ENCODE results near the gene PTPN14. TPM values are rescaled to one million over a fixed set of nuclear protein-coding genes. Genes with fewer than 3 reads are reported as not detected.
"Not testable (repeated sequence)": the region's sequence is repeated elsewhere in the genome, so short reads cannot be mapped to it uniquely, and the experiment has no call there.

PTPN14 gene
- total RNA-seq, 1 experiment from 2014 or later: 39.1 TPM

DNA sequence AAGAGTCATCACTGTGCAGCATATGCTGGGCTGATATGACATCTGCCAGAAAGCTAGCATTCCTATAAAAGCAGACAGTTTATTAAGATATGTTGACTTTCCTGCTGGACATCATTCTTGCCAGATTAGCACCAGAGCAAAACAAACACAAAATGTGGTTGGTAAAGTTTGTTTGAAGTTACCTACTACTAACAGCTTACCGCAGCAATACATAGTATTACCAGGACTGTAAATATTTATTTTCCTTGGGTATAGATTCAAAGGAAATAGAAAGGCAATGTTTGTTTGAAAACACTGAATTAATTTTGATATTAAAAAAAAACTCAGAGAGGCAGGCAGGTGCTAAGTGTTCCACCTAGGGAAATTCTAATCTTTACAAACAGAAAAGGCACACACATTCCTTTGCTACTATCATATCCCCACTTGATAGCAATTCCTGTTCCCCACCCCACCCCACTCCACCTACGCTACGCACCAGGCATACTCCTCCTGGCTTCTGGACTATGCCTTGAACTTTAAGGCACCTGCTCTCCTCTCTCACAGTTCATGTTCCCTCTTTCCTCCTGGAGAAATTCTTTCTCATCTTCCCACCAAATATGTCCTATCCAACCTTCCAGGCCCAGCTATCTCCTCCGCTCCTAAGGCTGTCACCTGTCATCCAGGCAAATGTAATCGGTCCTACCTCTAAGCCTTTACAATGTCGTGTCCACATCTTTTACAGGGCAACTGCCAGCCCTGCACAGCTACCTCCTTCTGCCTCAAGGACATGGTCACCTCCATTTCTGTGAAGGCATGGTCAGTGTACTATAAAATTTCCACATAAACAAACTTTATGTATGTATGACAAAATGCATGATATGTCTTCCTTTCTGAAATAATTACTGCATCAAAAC is 34.7 kb downstream of the PTPN14 start:
- Histone ChIP-seq H3K36me3 (no peaks in the 10 kb centered on the region), H3K4me3 (no peak overlapping the region), H3K27me3 (replicated peaks) (no peaks in the 10 kb centered on the region), H3K27ac (no peak overlapping the region), H3K9me3 (replicated peaks) (no peaks in the 10 kb centered on the region), H3K4me1 (replicated peaks) (peaks cover 51% of the 10 kb centered on the region)
- DNase-seq (ENCODE audit: low read depth in 1 of 2, low spot score in 2 of 2): no peak

DNA sequence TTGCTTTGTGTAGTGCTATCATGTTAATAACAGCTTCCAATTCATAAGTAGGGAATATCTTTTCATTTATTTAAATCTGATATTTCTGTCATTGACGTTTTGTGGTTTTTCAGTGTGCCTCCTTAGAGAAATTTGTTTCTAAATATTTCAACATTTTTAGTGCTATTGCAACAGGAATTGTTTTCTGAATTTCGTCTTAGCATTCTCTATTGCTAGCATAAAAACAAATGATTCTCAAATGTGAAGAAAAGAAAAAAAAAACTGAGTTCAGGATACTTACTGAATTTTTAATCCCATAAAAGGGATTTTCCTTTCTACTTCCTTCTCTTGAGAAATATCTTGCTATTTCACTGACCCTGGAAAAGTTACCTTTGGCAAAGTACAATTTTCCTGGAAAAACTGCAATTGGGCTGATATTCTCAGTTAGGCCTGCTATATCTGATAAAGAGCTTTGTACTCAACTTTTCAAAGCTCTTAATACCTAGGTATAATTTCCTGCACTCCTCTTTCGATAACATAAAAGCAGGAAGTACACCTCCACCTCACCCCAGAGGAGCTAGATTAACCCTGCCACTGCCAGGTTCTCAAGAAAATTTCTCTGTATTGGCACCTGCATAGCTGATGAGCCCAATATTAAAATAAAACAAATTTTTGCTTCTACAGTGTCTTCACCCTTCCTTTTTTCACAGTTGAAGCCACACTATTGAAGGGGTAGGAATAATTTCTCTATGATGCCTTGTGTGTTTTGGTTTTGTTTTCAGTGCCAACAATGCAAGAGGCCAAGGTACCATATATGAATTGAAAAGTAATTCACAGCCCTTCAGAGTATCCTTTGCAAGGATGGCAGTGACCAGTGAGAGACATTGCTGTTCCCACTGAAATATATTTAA is 35.6 kb downstream of the PTPN14 start:
- Histone ChIP-seq H3K27me3 (replicated peaks) (no peaks in the 10 kb centered on the region), H3K36me3 (no peaks in the 10 kb centered on the region), H3K9me3 (replicated peaks) (no peaks in the 10 kb centered on the region), H3K4me1 (replicated peaks) (peaks cover 48% of the 10 kb centered on the region), H3K27ac (no peak overlapping the region), H3K4me3 (no peak overlapping the region)
- no peak for DNase-seq (ENCODE audit: low read depth in 1 of 2, low spot score in 2 of 2)

DNA sequence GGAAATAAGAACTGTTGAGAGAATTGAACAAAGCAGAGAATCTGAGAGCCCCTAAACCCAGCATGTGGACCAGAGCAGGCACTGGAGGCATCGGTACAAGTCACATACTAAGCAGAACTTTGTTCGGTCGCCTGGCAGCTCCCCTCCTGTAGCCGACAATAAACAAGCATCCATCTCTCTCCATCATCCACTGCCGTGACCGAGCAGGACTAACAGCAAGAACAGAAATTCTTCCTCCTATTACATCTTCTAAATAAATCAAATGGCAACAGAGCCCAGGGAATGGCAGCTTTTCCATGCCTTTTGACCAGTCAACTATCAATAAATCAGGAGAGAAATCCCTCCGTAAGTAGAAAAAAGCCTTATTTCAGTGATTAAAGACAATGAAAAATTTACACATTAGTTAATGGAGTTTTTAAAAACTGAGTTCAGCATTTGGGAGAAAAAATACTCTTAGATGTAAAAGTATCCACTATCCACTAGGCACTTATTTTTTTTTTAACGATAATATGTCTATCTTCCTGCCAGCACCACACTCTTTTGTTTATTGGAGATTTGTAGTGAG is 36.5 kb downstream of the PTPN14 start:
- Histone ChIP-seq H3K4me1 (replicated peaks) (peaks cover 42% of the 10 kb centered on the region), H3K4me3 (no peak overlapping the region), H3K27ac (no peak overlapping the region), H3K27me3 (replicated peaks) (no peaks in the 10 kb centered on the region), H3K9me3 (replicated peaks) (0 out of 2 replicates have a peak, but pooled peaks cover 2% of the 10 kb centered on the region), H3K36me3 (no peaks in the 10 kb centered on the region)
- no peak for DNase-seq (ENCODE audit: low read depth in 1 of 2, low spot score in 2 of 2)

DNA sequence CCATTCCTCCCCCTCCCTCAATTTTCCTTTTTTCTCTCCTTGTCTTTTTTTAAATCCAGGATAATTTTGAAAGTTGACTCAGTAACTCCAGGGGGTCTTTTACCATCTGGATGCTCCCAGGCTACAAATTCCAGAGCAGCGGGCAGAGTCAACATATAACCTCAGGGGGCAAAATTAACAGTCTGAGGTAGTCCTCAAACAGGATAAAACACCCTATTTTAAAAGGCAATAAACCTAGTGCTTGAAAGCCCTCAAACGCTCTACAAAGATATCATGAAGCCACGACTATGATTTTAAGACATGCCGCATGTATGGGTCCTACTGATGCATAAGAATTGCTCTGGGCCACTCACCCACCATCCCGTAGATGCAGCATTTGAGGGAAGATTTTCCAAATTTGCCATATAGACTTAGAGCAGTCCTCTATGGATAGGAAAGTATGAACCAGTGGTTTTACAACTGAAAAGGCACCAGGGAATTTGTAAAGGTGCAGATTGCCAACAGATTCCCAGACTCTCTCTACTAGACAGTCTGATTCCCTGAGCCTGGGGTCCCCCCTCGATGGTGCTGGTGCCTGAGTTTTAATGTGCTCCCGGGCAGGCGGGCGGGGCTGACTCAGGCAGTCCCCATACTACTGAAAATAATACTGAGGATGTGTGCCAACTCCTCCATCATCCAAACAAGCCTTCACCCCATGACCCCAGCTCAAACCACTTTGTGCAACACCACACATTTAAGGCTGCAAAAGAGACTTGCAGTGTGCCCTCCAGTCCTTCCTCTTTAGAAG is 37.2 kb downstream of the PTPN14 start:
- Histone ChIP-seq H3K4me1 (replicated peaks) (peaks cover 39% of the 10 kb centered on the region), H3K27me3 (replicated peaks) (no peaks in the 10 kb centered on the region), H3K36me3 (no peaks in the 10 kb centered on the region; the same call in 1 of the 2 replicates), H3K9me3 (replicated peaks) (0 out of 2 replicates have a peak, but pooled peaks cover 2% of the 10 kb centered on the region), H3K27ac (no peak overlapping the region), H3K4me3 (no peak overlapping the region)
- DNase-seq (ENCODE audit: low read depth in 1 of 2, low spot score in 2 of 2): no peak

DNA sequence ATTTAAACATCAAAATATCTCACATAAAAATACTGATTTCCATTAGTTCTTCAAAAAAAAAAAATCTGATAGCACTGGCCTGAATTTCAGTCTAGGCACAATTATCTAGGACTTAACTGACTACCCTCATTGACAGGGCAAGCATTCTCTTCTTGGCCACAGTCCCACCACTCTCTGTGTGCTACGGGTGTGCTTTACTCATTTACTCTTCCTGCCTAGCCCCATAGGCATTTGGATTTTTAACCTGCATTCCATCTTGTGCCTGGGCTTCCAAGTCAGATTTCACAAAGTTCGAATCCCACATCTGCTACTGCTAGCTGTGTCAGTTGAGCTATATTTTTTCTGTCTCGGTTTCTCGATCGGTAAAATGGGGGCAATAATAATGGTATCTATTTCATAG is 38.0 kb downstream of the PTPN14 start:
- H3K9me3 ChIP-seq (replicated peaks): 0 out of 2 replicates have a peak, but pooled peaks cover 2% of the 10 kb centered on the region
- H3K4me3 ChIP-seq: no peak overlapping the region
- no peak for DNase-seq (ENCODE audit: low read depth in 1 of 2, low spot score in 2 of 2)
- no peaks in the 10 kb centered on the region; the same call in none of the 2 replicates for H3K36me3 ChIP-seq
- H3K27me3 ChIP-seq (replicated peaks): no peaks in the 10 kb centered on the region
- peaks cover 31% of the 10 kb centered on the region for H3K4me1 ChIP-seq (replicated peaks)
- no peak overlapping the region for H3K27ac ChIP-seq

DNA sequence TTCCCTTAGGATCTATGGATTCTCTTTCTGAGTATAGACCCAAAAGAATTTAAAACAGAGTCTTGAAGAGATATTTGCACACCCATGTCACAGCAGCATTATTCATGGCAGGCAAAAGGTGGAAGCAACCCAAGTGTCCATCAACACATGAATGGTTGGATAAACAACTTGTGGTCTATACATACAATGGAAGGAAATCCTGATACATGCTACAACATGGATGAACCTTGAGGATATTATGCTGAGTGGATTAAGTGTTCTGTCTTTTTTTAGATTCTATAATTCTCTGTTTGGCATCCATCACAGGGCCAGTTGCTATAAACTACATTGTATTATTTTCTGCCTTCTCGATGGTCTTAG is 39.8 kb downstream of the PTPN14 start:
- peaks cover 24% of the 10 kb centered on the region for H3K4me1 ChIP-seq (replicated peaks)
- no peaks in the 10 kb centered on the region for H3K27me3 ChIP-seq (replicated peaks)
- no peaks in the 10 kb centered on the region; the same call in none of the 2 replicates for H3K36me3 ChIP-seq
- DNase-seq (ENCODE audit: low read depth in 1 of 2, low spot score in 2 of 2): no peak
- H3K9me3 ChIP-seq (replicated peaks): 0 out of 2 replicates have a peak, but pooled peaks cover 2% of the 10 kb centered on the region
- no peak overlapping the region for H3K27ac ChIP-seq
- no peak overlapping the region for H3K4me3 ChIP-seq

DNA sequence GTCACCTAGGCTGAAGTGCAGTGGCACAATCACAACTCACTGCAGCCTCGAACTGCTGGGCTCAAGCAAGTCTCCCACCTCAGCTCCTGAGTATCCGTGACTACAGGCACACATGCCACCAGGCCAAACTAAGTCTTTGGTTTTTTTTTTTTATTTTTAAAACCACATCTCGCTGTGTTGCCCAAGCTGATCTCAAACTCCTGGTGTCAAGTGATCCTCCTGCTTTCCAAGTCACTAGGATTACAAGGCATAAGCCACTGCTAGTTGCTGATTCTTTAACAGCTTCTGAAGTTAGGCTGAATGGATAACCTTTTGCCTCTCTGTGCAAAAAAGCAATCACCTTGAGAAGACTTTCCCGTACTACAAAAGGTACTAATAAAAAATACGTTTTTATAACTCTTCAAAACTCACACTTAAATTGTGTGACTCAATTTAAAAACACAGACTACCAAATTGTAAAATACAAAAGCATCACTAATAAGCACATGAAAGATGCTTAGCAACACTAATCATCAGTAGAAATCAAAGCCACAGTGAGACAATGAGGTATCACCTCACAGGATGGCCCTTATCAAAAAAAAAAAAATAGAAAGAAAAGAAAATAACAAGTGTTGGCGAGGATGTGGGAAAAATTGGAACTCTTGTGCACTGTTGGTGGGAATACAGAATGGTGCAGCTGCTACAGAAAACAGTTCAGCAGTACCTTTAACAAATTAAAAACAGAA is 40.3 kb downstream of the PTPN14 start:
- no peaks in the 10 kb centered on the region for H3K27me3 ChIP-seq (replicated peaks)
- peaks cover 18% of the 10 kb centered on the region for H3K4me1 ChIP-seq (replicated peaks)
- H3K4me3 ChIP-seq: no peak overlapping the region
- no peaks in the 10 kb centered on the region; the same call in none of the 2 replicates for H3K36me3 ChIP-seq
- H3K9me3 ChIP-seq (replicated peaks): 0 out of 2 replicates have a peak, but pooled peaks cover 2% of the 10 kb centered on the region
- no peak for DNase-seq (ENCODE audit: low read depth in 1 of 2, low spot score in 2 of 2)
- H3K27ac ChIP-seq: no peak overlapping the region

DNA sequence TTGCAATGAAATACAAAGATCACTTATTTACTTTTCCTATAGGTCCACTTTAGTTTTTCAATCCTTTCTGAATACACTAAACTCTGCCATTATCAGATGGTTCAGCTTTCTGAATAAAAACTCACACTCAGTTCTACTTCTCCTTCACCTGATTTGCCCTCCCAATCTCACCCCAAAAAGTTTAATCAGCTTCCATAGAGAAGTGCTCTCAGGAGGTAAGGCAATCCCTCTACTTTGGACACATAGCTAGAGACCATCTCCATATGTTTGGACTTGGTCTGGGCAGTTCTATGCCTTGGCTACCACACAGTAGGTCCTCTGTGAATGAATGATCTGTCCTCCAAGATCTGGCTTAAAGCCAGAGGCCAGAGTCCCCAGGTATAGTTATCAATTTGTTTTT is 40.9 kb downstream of the PTPN14 start:
- H3K9me3 ChIP-seq (replicated peaks): 0 out of 2 replicates have a peak, but pooled peaks cover 2% of the 10 kb centered on the region
- DNase-seq (ENCODE audit: low read depth in 1 of 2, low spot score in 2 of 2): no peak
- no peaks in the 10 kb centered on the region; the same call in none of the 2 replicates for H3K36me3 ChIP-seq
- H3K4me1 ChIP-seq (replicated peaks): peaks cover 14% of the 10 kb centered on the region
- no peak overlapping the region for H3K27ac ChIP-seq
- no peaks in the 10 kb centered on the region for H3K27me3 ChIP-seq (replicated peaks)
- no peak overlapping the region for H3K4me3 ChIP-seq

DNA sequence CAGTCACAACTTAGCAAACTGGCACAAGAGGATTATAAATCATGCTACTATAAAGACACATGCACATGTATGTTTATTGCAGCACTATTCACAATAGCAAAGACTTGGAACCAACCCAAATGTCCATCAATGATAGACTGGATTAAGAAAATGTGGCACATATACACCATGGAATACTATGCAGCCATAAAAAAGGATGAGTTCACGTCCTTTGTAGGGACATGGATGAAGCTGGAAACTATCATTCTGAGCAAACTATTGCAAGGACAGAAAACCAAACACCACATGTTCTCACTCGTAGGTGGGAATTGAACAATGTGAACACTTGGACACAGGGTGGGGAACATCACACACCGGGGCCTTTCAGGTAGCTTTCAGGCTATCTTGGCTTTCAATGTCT is 41.8 kb downstream of the PTPN14 start:
- not testable (repeated sequence) for DNase-seq (ENCODE audit: low read depth in 1 of 2, low spot score in 2 of 2); H3K36me3 ChIP-seq; H3K27ac ChIP-seq; H3K9me3 ChIP-seq (replicated peaks); H3K4me3 ChIP-seq; H3K27me3 ChIP-seq (replicated peaks)
- peaks cover 10% of the 10 kb centered on the region for H3K4me1 ChIP-seq (replicated peaks)

DNA sequence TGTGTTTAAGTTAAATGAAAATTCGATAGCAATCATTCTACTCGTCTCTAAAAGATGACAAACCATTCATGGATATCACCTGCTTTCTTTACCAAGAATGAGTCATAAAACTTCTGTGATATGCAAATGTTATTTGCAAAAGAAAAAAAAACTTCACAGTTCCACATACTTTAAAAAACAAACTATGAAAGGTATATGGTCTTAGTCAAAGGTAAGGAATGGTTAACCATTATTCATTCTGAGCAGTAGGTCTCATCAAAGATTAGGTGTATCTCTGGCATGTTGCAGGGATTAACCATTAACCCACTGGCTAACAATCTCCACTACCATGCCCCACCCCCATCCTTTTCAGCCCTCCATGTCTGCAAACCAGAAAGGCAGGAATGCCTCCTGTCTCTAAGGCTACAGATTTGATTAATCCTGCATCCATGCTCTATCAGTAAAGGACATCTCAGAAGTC is 44.4 kb downstream of the PTPN14 start:
- H3K4me1 ChIP-seq (replicated peaks): peaks cover 16% of the 10 kb centered on the region
- H3K4me3 ChIP-seq: no peak overlapping the region
- no peak for DNase-seq (ENCODE audit: low read depth in 1 of 2, low spot score in 2 of 2)
- H3K9me3 ChIP-seq (replicated peaks): 0 out of 2 replicates have a peak, but pooled peaks cover 2% of the 10 kb centered on the region
- H3K27me3 ChIP-seq (replicated peaks): no peaks in the 10 kb centered on the region
- H3K27ac ChIP-seq: no peak overlapping the region
- peaks cover 4% of the 10 kb centered on the region for H3K36me3 ChIP-seq

DNA sequence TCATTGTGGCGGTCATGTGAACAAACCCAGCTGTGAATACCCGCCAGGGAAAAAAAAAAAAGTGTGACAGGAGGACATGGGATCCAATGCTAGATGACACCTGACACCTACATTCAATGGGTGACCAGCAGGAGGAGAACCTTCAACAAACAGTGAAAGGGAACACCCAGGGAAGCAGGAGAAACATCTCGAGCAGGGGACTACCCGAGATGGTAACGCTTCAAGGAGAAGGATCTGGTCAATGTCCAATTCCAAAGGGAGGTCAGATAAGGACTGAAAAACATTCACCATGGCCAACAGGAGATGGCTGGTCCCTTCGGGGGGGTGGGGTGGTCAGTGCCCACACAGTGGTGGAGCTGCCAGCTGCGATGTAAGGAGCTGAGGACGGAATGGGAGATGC is 46.3 kb downstream of the PTPN14 start:
- no peaks in the 10 kb centered on the region for H3K27me3 ChIP-seq (replicated peaks)
- DNase-seq (ENCODE audit: low read depth in 1 of 2, low spot score in 2 of 2): no peak
- H3K9me3 ChIP-seq (replicated peaks): no peaks in the 10 kb centered on the region
- H3K4me1 ChIP-seq (replicated peaks): peaks cover 16% of the 10 kb centered on the region
- H3K36me3 ChIP-seq: peaks cover 4% of the 10 kb centered on the region
- H3K27ac ChIP-seq: no peak overlapping the region
- no peak overlapping the region for H3K4me3 ChIP-seq

DNA sequence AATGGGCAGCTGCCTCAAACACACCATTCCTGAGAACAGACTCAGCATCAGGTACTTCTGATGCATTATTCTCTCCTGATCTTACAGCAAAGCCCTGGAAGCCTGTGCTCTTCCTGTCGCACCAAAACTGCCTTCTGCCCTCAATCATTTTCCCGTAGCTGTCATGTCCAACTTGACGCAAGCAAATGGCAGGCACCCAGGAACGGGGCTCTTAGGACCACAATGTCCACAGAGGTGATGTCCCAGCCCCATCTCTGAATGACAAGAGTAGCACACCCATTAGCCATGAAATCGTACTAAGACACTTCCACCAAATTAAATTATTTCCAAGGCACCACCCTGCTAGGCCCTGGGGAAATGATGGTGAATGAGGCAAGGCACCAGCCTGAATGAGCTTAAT is 47.1 kb downstream of the PTPN14 start:
- DNase-seq (ENCODE audit: low read depth in 1 of 2, low spot score in 2 of 2): no peak
- no peaks in the 10 kb centered on the region for H3K27me3 ChIP-seq (replicated peaks)

More for the DNA sequence above, 47.1 kb downstream of the PTPN14 start:
- H3K4me1 ChIP-seq (replicated peaks): peaks cover 16% of the 10 kb centered on the region
- no peak overlapping the region for H3K4me3 ChIP-seq
- H3K9me3 ChIP-seq (replicated peaks): no peaks in the 10 kb centered on the region
- H3K27ac ChIP-seq: no peak overlapping the region
- H3K36me3 ChIP-seq: peaks cover 4% of the 10 kb centered on the region

Measured in SJSA1 (cell line).